Measurements from ENCODE around the gene VPS13D.

GRCh38 chr1:12279728-12280464, 50.1 kb downstream of the VPS13D start:
- TF ChIP-seq EGR1 (IDR thresholded peaks at IDR 0.05; ENCODE audit: low read depth), result no peak
- TF ChIP-seq ZNF274 (IDR thresholded peaks at IDR 0.05; ENCODE audit: low read depth, low read length), result no peak
- TF ChIP-seq CTCF (IDR thresholded peaks at IDR 0.05 in 2 of 3, conservative IDR thresholded peaks at IDR 0.05 in 1 of 3; ENCODE audit: borderline replicate concordance in 1 of 3, insufficient read depth in 1 of 3, low read depth in 2 of 3, low read length in 2 of 3), result no peak
- no peak for TF ChIP-seq POLR2AphosphoS5 (IDR thresholded peaks at IDR 0.05; ENCODE audit: low read depth, low read length)
- TF ChIP-seq ZBTB33 (IDR thresholded peaks at IDR 0.05; ENCODE audit: extremely low read depth, insufficient replicate concordance, low read length), result no peak
- no peak for TF ChIP-seq MAX (IDR thresholded peaks at IDR 0.05)
- no peak for TF ChIP-seq POLR2A (IDR thresholded peaks at IDR 0.05; ENCODE audit: borderline replicate concordance, extremely low read depth, insufficient read depth, insufficient read length)
- no peak for TF ChIP-seq EZH2phosphoT487 (IDR thresholded peaks at IDR 0.05; ENCODE audit: borderline replicate concordance)
- TF ChIP-seq REST (IDR thresholded peaks at IDR 0.05; ENCODE audit: low read depth), result no peak
- no peak for TF ChIP-seq EZH2 (IDR thresholded peaks at IDR 0.05)

Data from HCT116 (cell line).